Measurements from ENCODE around the gene COA6. TPM values are rescaled to one million over a fixed set of nuclear protein-coding genes. Genes with fewer than 3 reads are reported as not detected.

COA6 gene
- total RNA-seq, 1 donor from 2014 or later, result 40.9 TPM

DNA sequence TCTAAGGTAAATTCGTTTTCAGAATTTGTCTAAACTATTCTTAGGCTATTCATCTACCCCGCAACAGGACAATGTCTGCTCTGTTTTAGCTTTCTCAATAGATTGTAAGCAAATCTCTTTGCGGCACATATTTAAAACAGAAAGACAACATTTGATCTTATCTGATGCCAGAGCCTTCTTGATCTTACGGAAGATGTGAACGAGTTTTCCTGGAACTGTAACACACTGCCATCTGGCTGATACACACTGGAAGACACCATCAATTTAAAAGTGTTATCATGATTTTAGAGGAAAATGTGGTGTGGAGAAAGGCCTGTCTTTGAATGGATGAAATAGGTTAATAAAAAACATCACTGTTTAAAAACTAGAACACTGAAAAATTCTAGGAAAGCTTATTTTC is 36.1 kb downstream of the COA6 start:
- no peak for DNase-seq (ENCODE audit: low read depth)

DNA sequence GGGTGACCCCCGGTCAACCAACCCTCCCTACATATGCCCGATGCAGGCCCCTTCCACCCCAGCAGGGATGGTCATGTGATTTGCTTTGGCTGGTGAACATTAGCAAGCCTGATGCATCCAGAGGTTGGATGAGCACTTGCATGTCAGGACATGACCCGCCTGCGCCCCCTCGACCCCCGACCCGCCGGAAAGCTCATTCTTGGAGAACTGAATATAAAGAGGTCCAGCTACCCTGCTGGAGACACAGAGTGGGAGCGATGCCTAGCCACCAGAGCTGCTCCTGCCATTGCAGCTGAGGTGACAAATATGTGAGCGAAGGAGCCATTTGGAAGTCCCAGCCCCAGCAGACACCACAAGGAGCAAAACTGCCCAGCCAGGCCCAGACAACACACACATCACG is 39.6 kb downstream of the COA6 start:
- no peak for DNase-seq (ENCODE audit: low read depth)

DNA sequence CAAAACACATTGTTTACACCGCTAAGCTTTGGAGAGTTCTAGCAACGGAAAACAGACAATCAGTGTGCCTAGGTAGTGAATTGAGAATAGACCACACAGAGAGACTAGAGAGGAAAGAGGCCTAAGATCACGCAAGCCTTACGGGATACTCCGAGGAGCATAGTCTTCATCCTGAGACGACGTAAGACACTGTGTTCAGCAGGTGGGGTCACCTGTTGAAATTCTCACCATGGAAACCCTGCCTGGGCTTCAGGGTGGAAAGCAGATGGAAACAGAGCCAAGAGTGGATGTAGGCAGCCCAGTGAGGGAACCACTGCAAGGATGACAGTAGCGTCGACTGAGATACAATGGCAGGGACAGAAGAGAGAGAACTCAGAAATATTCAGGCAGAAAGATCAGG is 40.2 kb downstream of the COA6 start:
- DNase-seq (ENCODE audit: low read depth), result no peak

DNA sequence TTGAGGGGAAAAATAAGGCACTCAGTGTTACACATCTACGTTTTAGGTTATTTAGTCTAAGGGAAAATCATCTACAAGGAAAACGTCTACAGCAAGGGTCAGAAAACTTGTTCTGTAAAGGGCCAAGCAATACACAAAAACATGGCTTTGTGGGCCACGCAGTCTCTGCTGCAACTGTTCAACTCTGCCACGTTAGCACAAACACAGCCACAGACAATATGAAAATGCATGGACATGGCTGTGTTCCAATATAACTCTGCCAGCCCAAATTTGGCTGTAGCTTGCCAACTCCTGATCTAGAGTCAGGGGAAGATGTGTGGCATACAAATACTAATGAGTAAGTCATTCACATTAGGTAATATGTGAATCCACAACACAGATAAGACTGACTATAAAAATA is 40.7 kb downstream of the COA6 start:
- no peak for DNase-seq (ENCODE audit: low read depth)

DNA sequence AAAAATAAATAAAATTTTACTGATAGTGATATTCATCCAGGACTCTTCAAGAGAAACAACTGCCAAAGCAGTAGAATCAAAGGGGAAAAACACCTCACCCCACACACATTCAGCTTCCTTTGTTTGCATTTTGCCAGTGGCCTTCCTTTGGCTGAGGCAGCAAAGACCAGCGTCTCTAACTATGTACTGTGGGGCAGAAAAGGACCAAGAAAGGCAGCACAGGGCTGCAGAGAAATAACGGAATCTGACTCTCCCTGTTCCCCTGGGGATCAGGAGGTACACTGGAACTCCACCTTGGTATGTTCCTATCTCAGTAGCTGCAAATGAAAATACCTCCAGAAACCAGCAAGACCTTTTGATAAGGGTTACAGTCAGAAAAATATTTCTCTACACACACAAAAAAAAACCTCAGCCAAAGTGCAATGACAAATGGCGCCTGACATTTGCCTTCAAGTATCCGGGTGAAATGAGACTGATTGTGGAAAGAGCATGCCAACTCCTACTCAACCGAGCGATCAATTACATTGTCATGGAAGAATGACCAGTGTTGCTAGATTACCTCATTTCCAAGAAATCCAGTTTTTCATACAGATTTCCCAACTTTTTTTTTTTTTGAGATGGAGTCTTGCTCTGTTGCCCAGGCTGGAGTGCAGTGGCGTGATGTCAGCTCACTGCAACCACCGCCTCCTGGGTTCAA is 54.8 kb downstream of the COA6 start:
- no peak for DNase-seq (ENCODE audit: low read depth)

DNA sequence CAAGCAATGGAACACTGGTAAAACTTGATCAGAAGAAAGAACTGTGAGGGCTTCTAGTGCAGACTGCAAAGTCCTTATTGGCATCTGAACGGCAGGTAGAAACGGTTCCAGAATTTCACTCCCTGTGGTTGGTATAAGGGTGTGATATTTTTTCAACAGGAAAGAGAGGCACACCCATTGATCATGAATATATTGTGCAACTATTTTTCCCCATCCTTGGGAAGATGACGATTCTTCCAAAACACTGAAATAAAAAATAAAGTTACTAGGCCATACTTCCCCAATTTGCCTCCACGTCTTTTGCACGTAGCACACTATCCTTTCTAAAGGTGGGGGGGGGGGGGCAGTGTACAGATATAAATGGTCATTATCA is 56.2 kb downstream of the COA6 start:
- DNase-seq (ENCODE audit: low read depth), result no peak

DNA sequence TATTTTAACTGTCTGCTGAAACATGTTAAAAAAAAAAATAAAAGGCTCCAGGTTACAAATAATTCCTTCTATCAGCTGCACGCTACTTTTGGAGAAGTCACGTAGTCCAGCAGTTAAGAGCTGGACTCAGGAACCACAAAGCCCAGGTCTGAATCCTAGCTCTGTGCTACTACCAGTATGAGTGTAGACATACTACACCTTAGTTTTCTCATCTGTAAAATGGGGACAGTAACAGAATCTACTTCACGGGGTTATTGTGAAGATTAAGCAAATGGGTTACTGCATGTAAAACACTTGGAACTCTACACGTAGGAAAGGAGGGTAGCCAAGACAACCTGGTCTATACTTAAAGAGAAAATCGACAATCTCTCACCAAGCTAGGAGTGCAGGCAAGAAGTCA is 57.4 kb downstream of the COA6 start:
- no peak for DNase-seq (ENCODE audit: low read depth)

DNA sequence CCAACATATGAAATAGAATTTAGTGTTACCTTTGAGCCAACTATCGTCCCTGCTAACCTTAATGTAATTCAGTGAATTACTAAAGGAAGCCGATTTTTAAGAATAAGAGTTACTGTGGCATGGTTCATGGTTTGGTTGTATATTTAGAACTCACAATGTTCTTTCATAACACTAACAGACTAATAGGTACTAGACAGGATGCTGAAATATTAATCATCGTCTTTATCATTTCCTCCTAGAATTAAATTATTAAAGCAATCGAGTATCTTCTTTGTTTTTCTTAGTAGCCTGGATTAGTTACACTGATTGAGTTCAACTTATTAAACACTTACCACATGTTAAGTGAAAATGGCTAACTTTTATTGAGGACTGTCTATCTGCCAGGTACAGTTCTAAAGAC is 58.0 kb downstream of the COA6 start:
- no peak for DNase-seq (ENCODE audit: low read depth)

DNA sequence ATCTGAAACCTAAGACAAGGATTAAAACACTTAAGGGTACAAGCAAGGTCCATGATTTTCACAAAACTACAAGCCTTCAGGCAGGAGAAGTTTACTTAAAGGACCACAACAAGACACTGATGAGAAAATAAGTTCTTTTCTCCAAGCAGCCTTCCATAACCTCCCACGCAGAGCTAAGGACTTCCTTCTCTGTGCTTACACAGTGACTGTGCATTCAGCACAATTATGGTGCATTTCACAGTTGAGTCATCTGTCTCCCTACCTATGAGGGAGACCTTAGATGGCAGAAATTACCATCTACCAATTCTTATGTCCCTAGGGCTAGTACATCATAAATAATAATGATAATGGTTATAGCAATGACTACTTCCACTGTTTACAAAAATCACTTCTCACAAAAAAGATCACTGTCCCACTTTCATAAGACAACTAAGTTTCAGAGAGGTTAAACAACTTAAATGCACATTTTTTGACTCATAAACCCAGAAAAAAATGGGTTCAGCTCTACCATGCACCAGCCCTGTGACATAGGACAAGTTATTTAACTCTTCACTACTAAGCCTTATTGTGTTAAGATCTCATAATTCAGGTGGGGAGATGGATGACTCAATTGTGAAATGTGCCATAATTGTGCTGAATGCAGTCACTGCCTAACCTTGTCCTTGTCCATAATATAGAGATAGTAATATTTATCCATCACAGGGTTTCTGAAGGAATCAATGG is 60.5 kb downstream of the COA6 start:
- DNase-seq (ENCODE audit: low read depth), result peak; percentile 2

Other genes with a start within 250 kb of the COA6 start
- gene TARBP1, start 105.7 kb downstream of the COA6 start, total RNA-seq, result 14.5 and 14.8 TPM in 2 replicates
- 60.2 and 63.5 TPM in 2 replicates for gene IRF2BP2, start 236.7 kb downstream of the COA6 start, total RNA-seq